HepG2 (cell line): ENCODE results near the gene NDUFA8. TPM values are rescaled to one million over a fixed set of nuclear protein-coding genes. Genes with fewer than 3 reads are reported as not detected.

Experiments
- ATAC-seq: fragments of 200-7000 bp; cut with Tn5 transposase; 3 replicates; pipeline ENCODE4 v1.9.1; 2020; ENCODE audit warnings: mild to moderate bottlenecking, moderate library complexity
- BruUV-seq: library from RNA; stranded (reverse); fragments of 400-500 nt; replicated peaks from 2 replicates; lab custom pipeline; 2021; lab: Mats Ljungman, UMichigan
- CTCF ChIA-PET: fragments of 300-600 bp; formaldehyde crosslinking; extraction: SDS; loops from one replicate; lab custom pipeline; 2021; ENCODE audit warnings: low total read pairs, inconsistent platforms, low intra/inter-chr PET ratio; lab: Yijun Ruan, JAX
- POLR2A ChIA-PET: fragments of 350-600 bp; sonication (Branson Sonifier 250); formaldehyde crosslinking; loops from one replicate; lab custom pipeline; 2020; ENCODE audit warnings: antibody characterized with exemption, inconsistent platforms; lab: Yijun Ruan, JAX
- DNase-seq: peaks from one replicate; pipeline ENCODE4 v3.0.0-alpha.2; 2015; ENCODE audit warnings: low spot score
- FAIRE-seq: peaks from 3 replicates; lab custom pipeline; 2011; peaks lifted over from hg19 to GRCh38; lab: Jason Lieb, UNC
- H2AFZ ChIP-seq: one replicate; pipeline ENCODE4 v1.6.1; 2011; ENCODE audit warnings: low read length, inconsistent platforms
- H3K27ac ChIP-seq: fragments of 300-600 bp; 3 replicates; pipeline ENCODE4 v1.8.0; 2011; ENCODE audit warnings: mixed run types, mild to moderate bottlenecking, mixed read lengths, low read length, inconsistent platforms; ENCODE audit not compliant: insufficient read depth; ENCODE audit errors: extremely low read length
- H3K27me3 ChIP-seq, 2 experiments: fragments of 200-600 bp in 1 of 2; 2 replicates in 1 of 2; 3 replicates in 1 of 2; pipeline versions ENCODE4 v1.6.0 to v1.8.0; 2011; ENCODE audit warnings: low read length in 2 of 2, mild to moderate bottlenecking in 2 of 2, moderate library complexity in 2 of 2, inconsistent platforms in 1 of 2; ENCODE audit not compliant: insufficient read depth in 2 of 2, control insufficient read depth in 1 of 2
- H3K36me3 ChIP-seq, 2 experiments: fragments of 200-600 bp in 1 of 2; replicated peaks in 1 of 2; 2 replicates in 1 of 2; 3 replicates in 1 of 2; pipeline versions ENCODE4 v1.5.1 to v1.8.0; 2011; ENCODE audit warnings: low read length in 2 of 2, inconsistent platforms in 1 of 2; ENCODE audit not compliant: insufficient read depth in 2 of 2, control insufficient read depth in 1 of 2
- H3K4me1 ChIP-seq: 2 replicates; pipeline ENCODE4 v1.5.1; 2012; ENCODE audit warnings: low read length, inconsistent platforms; ENCODE audit not compliant: insufficient read depth
- H3K4me2 ChIP-seq: 2 replicates; pipeline ENCODE4 v1.6.0; 2011; ENCODE audit warnings: low read depth, low read length, inconsistent platforms
- H3K4me3 ChIP-seq, 3 experiments: fragments of 200-600 bp in 1 of 3; sonication (generic), shearing (Covaris generic) in 1 of 3; replicated peaks in 1 of 3; 2 replicates each; pipeline ENCODE4 v1.5.1; 2011 to 2016; ENCODE audit warnings: low read length in 3 of 3, inconsistent platforms in 2 of 3, low read depth in 2 of 3, mild to moderate bottlenecking in 2 of 3, control low read depth in 1 of 3, mixed read lengths in 1 of 3; ENCODE audit not compliant: insufficient read depth in 1 of 3
- H3K79me2 ChIP-seq: one replicate; pipeline ENCODE4 v1.6.1; 2011; ENCODE audit warnings: low read length, inconsistent platforms; ENCODE audit not compliant: insufficient read depth
- H3K9ac ChIP-seq: 2 replicates; pipeline ENCODE4 v1.6.0; 2011; ENCODE audit warnings: mild to moderate bottlenecking, low read depth, low read length, inconsistent platforms; ENCODE audit not compliant: insufficient read depth
- H3K9me3 ChIP-seq: 2 replicates; pipeline ENCODE4 v1.5.1; 2012; ENCODE audit warnings: mild to moderate bottlenecking, low read length
- H4K20me1 ChIP-seq: 2 replicates; pipeline ENCODE4 v1.6.0; 2011; ENCODE audit warnings: inconsistent platforms, mild to moderate bottlenecking, low read length, moderate library complexity; ENCODE audit not compliant: insufficient read depth
- CEBPG ChIP-seq: IDR thresholded peaks from 2 replicates; pipeline ENCODE4 v1.6.1; 2016
- CREB1 ChIP-seq, 2 experiments: fragments of 450-650 bp in 1 of 2; IDR thresholded peaks; 2 replicates each; pipeline ENCODE4 v1.6.1; 2016 to 2017; ENCODE audit warnings: control low read depth in 1 of 2, mild to moderate bottlenecking in 1 of 2, missing compliant biosample characterization in 1 of 2, missing genetic modification characterization in 1 of 2
- CREM ChIP-seq, 2 experiments: sonication (generic) in 1 of 2; formaldehyde crosslinking in 1 of 2; IDR thresholded peaks; 2 replicates each; pipeline versions ENCODE4 v1.4.0 to v1.6.1; 2016 to 2020; ENCODE audit warnings: antibody characterized with exemption in 1 of 2, mild to moderate bottlenecking in 1 of 2, missing genetic modification reagents in 1 of 2
- FOXA3 ChIP-seq: IDR thresholded peaks from 2 replicates; pipeline ENCODE4 v1.6.1; 2016; ENCODE audit warnings: missing genetic modification reagents, missing compliant biosample characterization
- FOXP1 ChIP-seq, 2 experiments: fragments of 450-650 bp in 1 of 2; IDR thresholded peaks; 2 replicates each; pipeline ENCODE4 v1.6.1; 2017 to 2018; ENCODE audit warnings: antibody characterized with exemption in 1 of 2
- MIXL1 ChIP-seq: IDR thresholded peaks from 2 replicates; pipeline ENCODE4 v1.6.1; 2016
- NBN ChIP-seq: fragments of 450-650 bp; conservative IDR thresholded peaks from 2 replicates; pipeline ENCODE4 v1.6.1; 2017
- POLR2G ChIP-seq: fragments of 200-400 bp; formaldehyde crosslinking; IDR thresholded peaks from 2 replicates; pipeline ENCODE4 v1.6.1; 2018; ENCODE audit warnings: mild to moderate bottlenecking, low read depth, low read length, moderate library complexity
- RARA ChIP-seq: IDR thresholded peaks from 2 replicates; pipeline ENCODE4 v1.6.1; 2016; ENCODE audit warnings: missing genetic modification reagents, missing compliant biosample characterization
- REPIN1 ChIP-seq: sonication (generic); formaldehyde crosslinking; IDR thresholded peaks from 2 replicates; pipeline ENCODE4 v1.8.0; 2022; ENCODE audit warnings: missing genetic modification reagents, low read depth, mild to moderate bottlenecking, borderline replicate concordance
- SAP130 ChIP-seq: IDR thresholded peaks from 2 replicates; pipeline ENCODE4 v1.6.1; 2016; ENCODE audit warnings: low read depth
- SOX13 ChIP-seq, 3 experiments: fragments of 450-650 bp in 1 of 3; sonication (generic) in 1 of 3; formaldehyde crosslinking in 1 of 3; IDR thresholded peaks in 2 of 3; conservative IDR thresholded peaks in 1 of 3; 2 replicates each; pipeline versions ENCODE4 v1.5.0 to v1.6.1; 2016 to 2020; ENCODE audit warnings: antibody characterized with exemption in 1 of 3, mild to moderate bottlenecking in 1 of 3, missing compliant biosample characterization in 1 of 3, missing genetic modification reagents in 1 of 3, moderate library complexity in 1 of 3
- TCF7 ChIP-seq: sonication (generic); IDR thresholded peaks from 2 replicates; pipeline ENCODE4 v1.6.1; 2016; ENCODE audit warnings: antibody characterized with exemption, low read depth
- TEAD3 ChIP-seq: optimal IDR thresholded peaks from 2 replicates; pipeline ENCODE3; 2016; ENCODE audit warnings: borderline replicate concordance
- ZNF510 ChIP-seq: sonication (generic); formaldehyde crosslinking; IDR thresholded peaks from 2 replicates; pipeline ENCODE4 v1.4.0; 2020; ENCODE audit warnings: low read depth, mild to moderate bottlenecking, missing genetic modification reagents
- ZNF652 ChIP-seq: IDR thresholded peaks from 2 replicates; pipeline ENCODE4 v1.6.1; 2016; ENCODE audit warnings: low read depth, borderline replicate concordance
- ZNF737 ChIP-seq: sonication (generic); formaldehyde crosslinking; IDR thresholded peaks from 2 replicates; pipeline ENCODE4 v1.5.0; 2020; ENCODE audit warnings: missing genetic modification reagents, mild to moderate bottlenecking, borderline replicate concordance
- ZNF768 ChIP-seq: sonication (generic); formaldehyde crosslinking; IDR thresholded peaks from 2 replicates; pipeline ENCODE4 v1.4.0; 2020; ENCODE audit warnings: missing genetic modification reagents
- ZNF773 ChIP-seq: sonication (generic); formaldehyde crosslinking; IDR thresholded peaks from 2 replicates; pipeline ENCODE4 v1.4.0; 2020; ENCODE audit warnings: missing genetic modification reagents, borderline replicate concordance
- ZNF792 ChIP-seq: IDR thresholded peaks from 2 replicates; pipeline ENCODE4 v1.6.1; 2016
- WGBS: methylation state at CpG from one replicate; pipeline ENCODE4 v1.1.6; 2017; ENCODE audit warnings: low lambda C conversion rate; 5-methylcytosine and 5-hydroxymethylcytosine counted together
- in situ Hi-C: cut with HindIII; loops from 2 replicates; pipeline ENCODE4 v1.10.0; 2017; ENCODE audit warnings: low pct_unique_long_range_greater_than_20kb; ENCODE audit not compliant: extremely low pct_ligation_motif_present
- intact Hi-C: fragments of 100-400 bp; cut with micrococcal nuclease; formaldehyde crosslinking; loops from one replicate; pipeline ENCODE4 v1.10.0; 2022; ENCODE audit not compliant: unreplicated experiment
- polyA plus RNA-seq, 8 experiments: library from polyadenylated mRNA; depleted of rRNA in 3 of 8; stranded (reverse) in 7 of 8; unstranded in 1 of 8; fragments of >200 nt; fragmentation: Illumina TruSeq in 4 of 8; extraction: Trizol in 4 of 8; gene quantifications; 2 replicates each; pipeline versions ENCODE4 v1.2.1 to v1.2.3, GENCODE V29; 2011 to 2016; ENCODE audit warnings: low read depth in 4 of 8, missing spikeins in 1 of 8, mixed read lengths in 1 of 8; ENCODE audit not compliant: insufficient read depth in 1 of 8
- total RNA-seq, 5 experiments: library from RNA; depleted of rRNA; stranded (reverse); fragments of >200 nt; fragmentation: Illumina TruSeq; extraction: Trizol; gene quantifications; 2 replicates each; pipeline ENCODE4 v1.2.3, GENCODE V29; 2016; ENCODE audit warnings: low read depth in 1 of 5
- TF ChIP-seq, protein P1 (sequence below): IDR thresholded peaks from 2 replicates; pipeline ENCODE4 v1.6.1; 2016; ENCODE audit warnings: missing genetic modification reagents, missing compliant biosample characterization
- TF ChIP-seq, protein P2 (sequence below): sonication (generic); formaldehyde crosslinking; IDR thresholded peaks from 2 replicates; pipeline ENCODE4 v1.4.0; 2020; ENCODE audit warnings: mild to moderate bottlenecking, missing genetic modification reagents

The NDUFA8 gene
- total and polyA plus RNA-seq, 2 of the 13 experiments (the other 11 are each of a cell fraction or from before 2014, with no cell fraction given) = 68.6 to 71.7 TPM

DNA sequence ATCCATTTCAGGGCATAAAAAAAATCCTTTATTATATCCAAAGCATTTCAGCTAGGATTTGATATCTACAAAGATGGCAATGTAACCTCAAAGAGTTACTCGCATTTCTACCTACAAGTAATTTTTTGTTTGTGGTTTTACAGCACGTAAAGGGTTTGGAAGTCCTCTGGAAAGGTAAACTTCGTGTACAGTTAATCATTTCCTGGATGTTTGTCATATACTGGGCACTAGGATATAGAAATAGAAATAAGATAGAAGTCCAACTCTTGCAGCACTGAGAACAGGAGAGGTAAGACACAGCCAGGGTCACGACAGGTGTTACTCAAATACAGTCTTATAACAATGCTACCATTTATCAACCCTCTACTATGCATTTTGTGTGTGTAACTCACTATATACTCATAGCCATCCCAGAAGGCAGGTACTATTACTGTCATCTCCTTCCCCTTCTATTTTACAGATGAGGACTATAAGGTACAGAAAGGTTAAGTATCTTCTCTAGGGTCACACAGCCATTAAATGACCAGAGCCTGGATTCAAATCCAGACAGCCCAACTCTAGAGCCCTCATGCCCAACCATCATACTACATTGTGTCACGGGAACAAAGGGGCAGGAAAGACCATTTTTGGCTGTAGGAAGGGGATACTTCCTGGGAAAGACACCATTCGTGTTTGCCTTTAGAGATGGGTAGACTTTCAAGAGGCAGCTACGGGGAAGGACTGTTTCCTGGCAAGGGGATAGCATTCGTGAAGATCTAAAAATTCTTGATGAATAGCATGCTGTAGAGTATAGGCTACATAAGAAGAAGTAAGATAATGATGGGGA lies 19.0 kb downstream of the NDUFA8 start:
- 49% methylated on average over 8 of the region's 8 CpGs for WGBS
- FAIRE-seq (peak; percentile 85), ATAC-seq (peak; percentile 73), DNase-seq (peak; percentile 75)
- Histone ChIP-seq H3K27ac (peak overlapping the region; percentile 26), H3K27me3 (no peaks in the 10 kb centered on the region), H4K20me1 (no peaks in the 10 kb centered on the region), H3K4me2 (peak overlapping the region; percentile 59), H3K9ac (no peak overlapping the region), H3K36me3 (peaks cover 8 to 25% of the 10 kb centered on the region in 2 experiments), H3K4me3 (no peak overlapping the region; a peak in 1 of 6 replicates), H2AFZ (no peak overlapping the region), H3K4me1 (peaks cover 63% of the 10 kb centered on the region), H3K9me3 (no peaks in the 10 kb centered on the region), H3K79me2 (no peaks in the 10 kb centered on the region)
- ChIA-PET POLR2A (no interaction called here), CTCF (no interaction called here)
- intact Hi-C loops (loop anchor here (1.0 kb wide), 1 partner anchor 16 kb away; no protein-coding TSS in a partner anchor), in situ Hi-C loops (loop anchor here (5.0 kb wide), 1 partner anchor 62 kb away; no protein-coding TSS in a partner anchor)
- BruUV-seq = no TSS peak
- TF ChIP-seq FOXP1 (IDR thresholded peaks at IDR 0.05) (no peak), FOXP1 (CRISPR knock-in tag; IDR thresholded peaks at IDR 0.05) (peak; percentile 48; the same call in 1 of the 2 replicates), ZNF768 (peak; percentile 71; the same call in 1 of the 2 replicates), TCF7 (0 out of 2 replicates have a peak, but pooled peaks have one; percentile 8), ZNF792 (0 out of 2 replicates have a peak, but pooled peaks have one; percentile 49), CREB1 (IDR thresholded peaks at IDR 0.05) (no peak), CREB1 (CRISPR knock-in tag; IDR thresholded peaks at IDR 0.05) (peak; percentile 31; the same call in 1 of the 2 replicates), SOX13 (IDR thresholded peaks at IDR 0.05) (no peak), SOX13 (CRISPR knock-in tag; conservative IDR thresholded peaks at IDR 0.05 in 1 of 2, IDR thresholded peaks at IDR 0.05 in 1 of 2) (peak in 1 of 2 experiments; percentile 45; a peak in 1 of 4 replicates), ZNF652 (CRISPR knock-in tag) (peak; percentile 90), NBN (no peak), FOXA3 (peak; percentile 39; the same call in 1 of the 2 replicates), REPIN1 (peak; percentile 26; the same call in 1 of the 2 replicates), POLR2G (no peak), ZNF510 (CRISPR knock-in tag) (no peak), SAP130 (CRISPR knock-in tag) (peak; percentile 41; the same call in 1 of the 2 replicates), ZNF773 (CRISPR knock-in tag) (no peak), CEBPG (CRISPR knock-in tag) (0 out of 2 replicates have a peak, but pooled peaks have one; percentile 12), CREM (IDR thresholded peaks at IDR 0.05) (peak; percentile 51), CREM (CRISPR knock-in tag; IDR thresholded peaks at IDR 0.05) (no peak), MIXL1 (CRISPR knock-in tag) (0 out of 2 replicates have a peak, but pooled peaks have one; percentile 12), TEAD3 (CRISPR knock-in tag) (peak; percentile 16), ZNF737 (CRISPR knock-in tag) (no peak), RARA (CRISPR knock-in tag) (peak; percentile 34; the same call in 1 of the 2 replicates)
- TF ChIP-seq, protein P1, sequence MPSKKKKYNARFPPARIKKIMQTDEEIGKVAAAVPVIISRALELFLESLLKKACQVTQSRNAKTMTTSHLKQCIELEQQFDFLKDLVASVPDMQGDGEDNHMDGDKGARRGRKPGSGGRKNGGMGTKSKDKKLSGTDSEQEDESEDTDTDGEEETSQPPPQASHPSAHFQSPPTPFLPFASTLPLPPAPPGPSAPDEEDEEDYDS (CRISPR knock-in tag) = 0 out of 2 replicates have a peak, but pooled peaks have one; percentile 15
- TF ChIP-seq, protein P2, sequence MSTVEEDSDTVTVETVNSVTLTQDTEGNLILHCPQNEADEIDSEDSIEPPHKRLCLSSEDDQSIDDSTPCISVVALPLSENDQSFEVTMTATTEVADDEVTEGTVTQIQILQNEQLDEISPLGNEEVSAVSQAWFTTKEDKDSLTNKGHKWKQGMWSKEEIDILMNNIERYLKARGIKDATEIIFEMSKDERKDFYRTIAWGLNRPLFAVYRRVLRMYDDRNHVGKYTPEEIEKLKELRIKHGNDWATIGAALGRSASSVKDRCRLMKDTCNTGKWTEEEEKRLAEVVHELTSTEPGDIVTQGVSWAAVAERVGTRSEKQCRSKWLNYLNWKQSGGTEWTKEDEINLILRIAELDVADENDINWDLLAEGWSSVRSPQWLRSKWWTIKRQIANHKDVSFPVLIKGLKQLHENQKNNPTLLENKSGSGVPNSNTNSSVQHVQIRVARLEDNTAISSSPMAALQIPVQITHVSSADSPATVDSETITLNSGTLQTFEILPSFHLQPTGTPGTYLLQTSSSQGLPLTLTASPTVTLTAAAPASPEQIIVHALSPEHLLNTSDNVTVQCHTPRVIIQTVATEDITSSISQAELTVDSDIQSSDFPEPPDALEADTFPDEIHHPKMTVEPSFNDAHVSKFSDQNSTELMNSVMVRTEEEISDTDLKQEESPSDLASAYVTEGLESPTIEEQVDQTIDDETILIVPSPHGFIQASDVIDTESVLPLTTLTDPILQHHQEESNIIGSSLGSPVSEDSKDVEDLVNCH (CRISPR knock-in tag) = no peak
